Immature natural killer cell (primary cell): ENCODE measurements around the gene KRTAP13-2. TPM values are rescaled to one million over a fixed set of nuclear protein-coding genes. Genes with fewer than 3 reads are reported as not detected.

Experiments
- DNase-seq, 3 donors: peaks; one replicate each; pipeline ENCODE4 v3.0.0; 2022; ENCODE audit warnings: mixed read lengths in 1 of 3
- H3K27ac Mint-ChIP-seq, 6 donors: one replicate each; pipeline ENCODE4 v1.8.0; 2020; ENCODE audit warnings: mixed read lengths in 6 of 6, mild to moderate bottlenecking in 5 of 6, inconsistent platforms in 4 of 6, moderate library complexity in 3 of 6
- H3K27me3 Mint-ChIP-seq, 3 donors: one replicate each; pipeline ENCODE4 v1.8.0; 2020 to 2021; ENCODE audit warnings: low read depth in 3 of 3, mild to moderate bottlenecking in 3 of 3, mixed read lengths in 3 of 3, moderate library complexity in 3 of 3, inconsistent platforms in 1 of 3
- H3K36me3 Mint-ChIP-seq, 3 donors: one replicate each; pipeline ENCODE4 v1.8.0; 2020; ENCODE audit warnings: mixed read lengths in 3 of 3, inconsistent platforms in 2 of 3, mild to moderate bottlenecking in 2 of 3
- H3K4me1 Mint-ChIP-seq, 2 donors: one replicate each; pipeline ENCODE4 v1.8.0; 2020; ENCODE audit warnings: inconsistent platforms in 2 of 2, mild to moderate bottlenecking in 2 of 2, mixed read lengths in 2 of 2, moderate library complexity in 1 of 2
- H3K4me3 Mint-ChIP-seq, 5 donors: one replicate each; pipeline ENCODE4 v1.8.0; 2020; ENCODE audit warnings: mild to moderate bottlenecking in 5 of 5, mixed read lengths in 5 of 5, inconsistent platforms in 3 of 5, moderate library complexity in 3 of 5
- H3K9me3 Mint-ChIP-seq, 6 donors: one replicate each; pipeline ENCODE4 v1.8.0; 2020; ENCODE audit warnings: mild to moderate bottlenecking in 6 of 6, mixed read lengths in 6 of 6, inconsistent platforms in 4 of 6, moderate library complexity in 3 of 6
- polyA plus RNA-seq, 3 donors: library from polyadenylated mRNA; unstranded; fragments of 300-500 nt; fragmentation: Illumina TruSeq; gene quantifications; one replicate each; pipeline ENCODE4 v1.2.3, GENCODE V29; 2021

The KRTAP13-2 gene
- polyA plus RNA-seq, 3 donors from 2014 or later = not detected

DNA sequence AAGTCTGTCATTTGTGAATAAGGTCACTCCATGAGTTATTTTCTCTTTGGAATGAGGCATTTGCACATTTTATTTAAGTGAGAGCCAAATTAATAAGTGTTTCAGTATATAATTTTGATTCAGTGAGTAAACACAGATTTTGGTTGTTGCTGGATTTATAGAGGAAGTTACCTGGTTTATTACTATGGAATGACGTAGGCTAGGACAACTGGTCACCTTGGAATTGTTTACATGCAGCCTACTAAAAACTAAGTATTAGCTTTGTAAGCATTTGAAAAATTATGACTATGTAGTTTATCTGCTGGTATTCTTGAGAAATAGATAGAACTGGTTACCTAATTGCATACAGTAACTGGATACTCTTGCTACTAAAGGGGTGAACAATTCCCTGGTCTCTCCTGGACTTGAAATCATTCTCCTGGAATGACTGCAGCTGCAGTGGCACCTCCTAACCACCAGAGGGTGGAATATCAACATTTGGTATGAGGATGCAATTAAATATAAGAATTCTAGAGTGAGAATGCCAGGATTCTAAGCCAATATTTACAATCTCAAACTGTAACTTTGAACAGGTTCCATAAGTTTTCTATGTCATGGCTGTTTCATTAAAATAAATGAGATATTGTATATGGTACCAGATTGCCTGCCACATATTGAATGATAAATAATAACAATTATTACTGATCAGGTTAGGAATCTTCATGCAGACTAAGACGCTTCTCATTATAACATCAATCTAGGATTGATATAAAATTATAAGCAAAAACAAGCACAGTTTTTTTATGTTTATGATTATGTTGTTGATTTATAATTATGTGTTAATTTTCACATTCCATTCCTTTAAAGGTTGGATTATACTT is 31.1 kb downstream of the KRTAP13-2 start:
- DNase-seq = no peak
- peaks cover 0 to 5% (median 0%) of the 10 kb centered on the region in 3 donors for H3K36me3 Mint-ChIP-seq

GRCh38 chr21:30338717-30339116 is 33.4 kb downstream of the KRTAP13-2 start:
- DNase-seq = no peak
- Mint-ChIP-seq H3K27ac (no peak overlapping the region), H3K4me3 (no peak overlapping the region), H3K4me1 (no peaks in the 10 kb centered on the region), H3K27me3 (peaks cover 0 to 3% (median 0%) of the 10 kb centered on the region in 3 donors), H3K9me3 (peaks cover 3 to 14% (median 5%) of the 10 kb centered on the region in 6 donors), H3K36me3 (no peaks in the 10 kb centered on the region)

More for the DNA sequence above, 31.1 kb downstream of the KRTAP13-2 start:
- H3K4me3 Mint-ChIP-seq = no peak overlapping the region
- H3K4me1 Mint-ChIP-seq = no peaks in the 10 kb centered on the region
- peaks cover 3 to 13% (median 7%) of the 10 kb centered on the region in 6 donors for H3K9me3 Mint-ChIP-seq
- no peak overlapping the region for H3K27ac Mint-ChIP-seq
- H3K27me3 Mint-ChIP-seq = peaks cover 0 to 3% (median 0%) of the 10 kb centered on the region in 3 donors

- Mint-ChIP-seq H3K36me3 (no peaks in the 10 kb centered on the region), H3K4me1 (no peaks in the 10 kb centered on the region), H3K27ac (no peak overlapping the region), H3K4me3 (no peak overlapping the region), H3K9me3 (peaks cover 3 to 14% (median 5%) of the 10 kb centered on the region in 6 donors), H3K27me3 (peaks cover 0 to 3% (median 0%) of the 10 kb centered on the region in 3 donors)
- no peak for DNase-seq
Observed at GRCh38 chr21:30337772-30338171, 34.3 kb downstream of the KRTAP13-2 start.

DNA sequence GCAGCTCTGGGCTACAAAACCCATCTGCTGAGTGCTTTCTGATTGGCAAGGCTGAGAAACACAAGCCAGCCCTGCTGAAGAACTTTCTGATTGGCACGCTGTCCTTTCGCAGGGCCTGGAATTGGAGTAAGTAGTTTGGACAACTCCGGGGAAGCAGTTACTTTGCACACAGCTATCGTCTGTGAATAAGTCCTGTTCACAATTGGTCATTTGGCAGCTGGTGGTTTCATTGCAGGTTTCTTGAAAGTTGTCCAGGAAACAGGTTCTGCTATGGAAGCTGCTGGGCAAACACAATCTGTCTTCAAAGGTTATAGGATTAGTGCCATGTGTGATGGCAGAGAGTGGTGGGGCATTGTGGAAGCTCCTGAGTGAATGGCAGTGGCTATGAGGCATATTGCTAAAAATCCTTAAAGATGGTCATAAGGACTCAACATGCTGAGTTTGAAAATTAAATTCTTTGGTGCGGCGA is 34.8 kb downstream of the KRTAP13-2 start, which contains the start of gene KRTAP27-1:
Gene KRTAP27-1, minus strand, starts transcription at position 419 of the 469 bp plus-strand sequence. Its CDS starts 26 bp downstream, at position 393.
- peaks cover 3 to 14% (median 5%) of the 10 kb centered on the region in 6 donors for H3K9me3 Mint-ChIP-seq
- no peak within 1 kb of the TSS for H3K4me3 Mint-ChIP-seq
- H3K4me1 Mint-ChIP-seq = no peaks in the 10 kb centered on the region
- H3K27ac Mint-ChIP-seq = no peak within 1 kb of the TSS
- peaks cover 0 to 3% (median 0%) of the 10 kb centered on the region in 3 donors for H3K27me3 Mint-ChIP-seq
- no peak for DNase-seq
- no peaks in the 10 kb centered on the region for H3K36me3 Mint-ChIP-seq

DNA sequence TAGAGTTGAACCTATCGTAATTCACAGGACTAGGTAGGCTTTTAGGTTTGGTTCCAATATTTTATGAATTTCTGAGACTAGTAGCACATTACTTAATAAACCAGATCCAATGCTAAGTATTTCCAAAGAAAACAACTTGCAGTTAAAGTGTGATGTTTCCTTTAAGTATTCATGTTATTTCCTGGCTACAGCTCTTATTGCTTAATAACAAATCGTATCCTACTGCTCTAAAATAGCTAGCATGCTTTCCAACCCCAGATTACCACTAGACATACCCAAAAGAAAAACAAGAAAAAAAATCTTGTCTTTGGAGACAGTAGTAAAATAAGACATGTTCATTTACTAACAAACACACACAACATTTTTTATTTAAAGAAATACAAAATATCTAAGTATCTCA is 35.5 kb downstream of the KRTAP13-2 start:
- H3K9me3 Mint-ChIP-seq = peaks cover 0 to 10% (median 4%) of the 10 kb centered on the region in 6 donors
- H3K4me3 Mint-ChIP-seq = no peak overlapping the region
- H3K27me3 Mint-ChIP-seq = peaks cover 0 to 3% (median 0%) of the 10 kb centered on the region in 3 donors
- no peak for DNase-seq
- H3K4me1 Mint-ChIP-seq = no peaks in the 10 kb centered on the region
- H3K27ac Mint-ChIP-seq = no peak overlapping the region
- H3K36me3 Mint-ChIP-seq = no peaks in the 10 kb centered on the region

GRCh38 chr21:30333736-30334135 is 38.3 kb downstream of the KRTAP13-2 start:
- no peak for DNase-seq
- H3K36me3 Mint-ChIP-seq = no peaks in the 10 kb centered on the region
- H3K4me1 Mint-ChIP-seq = no peaks in the 10 kb centered on the region
- H3K9me3 Mint-ChIP-seq = peaks cover 0 to 13% (median under 1%) of the 10 kb centered on the region in 6 donors
- no peak overlapping the region for H3K27ac Mint-ChIP-seq
- no peak overlapping the region for H3K4me3 Mint-ChIP-seq
- H3K27me3 Mint-ChIP-seq = no peaks in the 10 kb centered on the region

DNA sequence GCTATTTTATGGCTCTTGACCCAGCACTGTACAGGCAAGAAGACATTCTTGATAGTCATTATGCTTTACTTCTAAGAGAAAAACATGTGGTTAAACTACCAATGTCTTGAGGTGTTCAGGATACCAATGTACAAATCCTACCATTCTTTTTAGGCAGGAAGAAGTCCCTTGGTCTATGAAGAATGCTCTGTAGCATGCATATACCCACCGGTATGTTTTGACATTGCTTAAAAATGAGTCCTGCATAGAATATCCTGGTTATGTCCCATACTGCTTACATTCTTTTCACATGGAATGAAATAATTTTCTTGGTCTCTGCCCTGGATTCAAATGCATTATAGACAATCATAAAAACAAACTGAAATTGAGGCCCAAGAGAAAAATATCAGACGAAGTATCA is 39.4 kb downstream of the KRTAP13-2 start:
- no peaks in the 10 kb centered on the region for H3K36me3 Mint-ChIP-seq
- DNase-seq = no peak
- peaks cover 0 to 3% (median 0%) of the 10 kb centered on the region in 3 donors for H3K27me3 Mint-ChIP-seq
- no peak overlapping the region for H3K27ac Mint-ChIP-seq
- no peaks in the 10 kb centered on the region for H3K4me1 Mint-ChIP-seq
- H3K9me3 Mint-ChIP-seq = peaks cover 0 to 13% (median 3%) of the 10 kb centered on the region in 6 donors
- H3K4me3 Mint-ChIP-seq = no peak overlapping the region

GRCh38 chr21:30329203-30329875 is 42.7 kb downstream of the KRTAP13-2 start:
- Mint-ChIP-seq H3K9me3 (peaks cover 5 to 26% (median 9%) of the 10 kb centered on the region in 6 donors), H3K4me3 (no peak overlapping the region), H3K4me1 (no peaks in the 10 kb centered on the region)

DNA sequence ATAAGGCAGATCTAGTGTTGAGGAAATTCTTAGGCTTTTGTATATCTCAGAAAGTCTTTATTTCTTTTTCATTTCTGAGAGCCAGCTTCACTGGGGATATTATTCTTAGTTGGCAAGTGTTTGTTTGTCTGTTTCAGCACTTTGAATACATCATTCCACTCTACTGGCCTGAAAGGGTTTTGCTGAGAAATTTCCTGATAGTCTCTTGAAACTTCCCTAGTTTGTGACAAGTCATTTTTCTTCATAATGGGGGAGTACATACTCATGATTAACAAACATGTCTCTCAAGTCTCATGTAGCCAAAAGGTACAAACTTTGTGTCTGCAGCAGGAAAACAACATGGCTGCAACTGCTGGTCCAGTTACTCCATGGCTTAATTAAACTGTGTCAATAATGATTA is 45.7 kb downstream of the KRTAP13-2 start:
- no peak for DNase-seq
- no peak overlapping the region for H3K27ac Mint-ChIP-seq
- H3K27me3 Mint-ChIP-seq = peaks cover 0 to 3% (median 0%) of the 10 kb centered on the region in 3 donors
- no peaks in the 10 kb centered on the region for H3K36me3 Mint-ChIP-seq
- H3K9me3 Mint-ChIP-seq = peaks cover 5 to 31% (median 10%) of the 10 kb centered on the region in 6 donors
- H3K4me3 Mint-ChIP-seq = no peak overlapping the region
- H3K4me1 Mint-ChIP-seq = no peaks in the 10 kb centered on the region

More at GRCh38 chr21:30329203-30329875, 42.7 kb downstream of the KRTAP13-2 start:
- DNase-seq = no peak
- H3K36me3 Mint-ChIP-seq = no peaks in the 10 kb centered on the region
- peaks cover 0 to 3% (median 0%) of the 10 kb centered on the region in 3 donors for H3K27me3 Mint-ChIP-seq
- no peak overlapping the region for H3K27ac Mint-ChIP-seq

Other genes with a start within 250 kb of the KRTAP13-2 start
- not detected for gene CLDN17, start 205.5 kb downstream of the KRTAP13-2 start, polyA plus RNA-seq
- not detected for gene CLDN8, start 156.2 kb downstream of the KRTAP13-2 start, polyA plus RNA-seq
- gene KRTAP24-1, start 89.3 kb downstream of the KRTAP13-2 start, polyA plus RNA-seq = not detected
- gene KRTAP25-1, start 82.8 kb downstream of the KRTAP13-2 start, polyA plus RNA-seq = not detected
- not detected for gene KRTAP26-1, start 52.0 kb downstream of the KRTAP13-2 start, polyA plus RNA-seq
- not detected for gene KRTAP27-1, start 34.6 kb downstream of the KRTAP13-2 start, polyA plus RNA-seq
- gene KRTAP23-1, start 23.7 kb downstream of the KRTAP13-2 start, polyA plus RNA-seq = not detected
- not detected for gene KRTAP13-1, start 23.8 kb upstream of the KRTAP13-2 start, polyA plus RNA-seq
- not detected for gene KRTAP13-3, start 53.7 kb upstream of the KRTAP13-2 start, polyA plus RNA-seq
- not detected for gene KRTAP13-4, start 57.9 kb upstream of the KRTAP13-2 start, polyA plus RNA-seq
- not detected for gene KRTAP15-1, start 68.0 kb upstream of the KRTAP13-2 start, polyA plus RNA-seq
- gene KRTAP19-1, start 108.1 kb upstream of the KRTAP13-2 start, polyA plus RNA-seq = not detected
- gene KRTAP19-2, start 115.2 kb upstream of the KRTAP13-2 start, polyA plus RNA-seq = not detected
- not detected for gene KRTAP19-3, start 119.7 kb upstream of the KRTAP13-2 start, polyA plus RNA-seq
- not detected for gene KRTAP19-4, start 124.9 kb upstream of the KRTAP13-2 start, polyA plus RNA-seq
- not detected for gene KRTAP19-5, start 129.9 kb upstream of the KRTAP13-2 start, polyA plus RNA-seq
- gene KRTAP19-6, start 169.6 kb upstream of the KRTAP13-2 start, polyA plus RNA-seq = not detected
- not detected for gene KRTAP19-7, start 189.0 kb upstream of the KRTAP13-2 start, polyA plus RNA-seq
- not detected for gene KRTAP22-2, start 218.1 kb upstream of the KRTAP13-2 start, polyA plus RNA-seq
- not detected for gene KRTAP6-3, start 220.2 kb upstream of the KRTAP13-2 start, polyA plus RNA-seq
- not detected for gene KRTAP6-2, start 226.6 kb upstream of the KRTAP13-2 start, polyA plus RNA-seq
- gene KRTAP22-1, start 228.8 kb upstream of the KRTAP13-2 start, polyA plus RNA-seq = not detected
- not detected for gene KRTAP6-1, start 241.7 kb upstream of the KRTAP13-2 start, polyA plus RNA-seq
- not detected for gene KRTAP20-1, start 244.2 kb upstream of the KRTAP13-2 start, polyA plus RNA-seq
- gene KRTAP20-4, start 248.4 kb upstream of the KRTAP13-2 start, polyA plus RNA-seq = not detected